AG04450 (cell line): Measurements from ENCODE around the gene GRK5. TPM values are rescaled to one million over a fixed set of nuclear protein-coding genes. Genes with fewer than 3 reads are reported as not detected.
A peak's percentile ranks its signal among the peaks of the same experiment; 100 is the strongest.

Experiments
- CTCF ChIA-PET: fragments of 300-600, 350-600 bp; formaldehyde crosslinking; extraction: SDS; loops from one replicate; lab custom pipeline; 2022; ENCODE audit warnings: antibody characterized with exemption, inconsistent platforms; lab: Charles Lee
- POLR2A ChIA-PET: fragments of 350-600 bp; formaldehyde crosslinking; extraction: SDS; loops from one replicate; lab custom pipeline; 2021; ENCODE audit warnings: antibody characterized with exemption, inconsistent platforms; lab: Yijun Ruan, JAX
- DNase-seq: peaks from one replicate; pipeline ENCODE4 v3.0.0-alpha.2; 2011; ENCODE audit warnings: low read depth, low spot score
- H3K27ac ChIP-seq: one replicate; pipeline ENCODE4 v1.5.1; 2012; ENCODE audit warnings: low read depth, low read length, control low read depth
- H3K27me3 ChIP-seq: one replicate; pipeline ENCODE4 v1.6.0; 2012; ENCODE audit warnings: low read length; ENCODE audit not compliant: control insufficient read depth, insufficient read depth
- H3K4me3 ChIP-seq: 2 replicates; pipeline ENCODE4 v1.5.1; 2011; ENCODE audit warnings: mild to moderate bottlenecking, low read depth, low read length, control low read depth
- H3K9me3 ChIP-seq: 2 replicates; pipeline ENCODE4 v1.5.1; 2012; ENCODE audit warnings: low read length; ENCODE audit not compliant: control insufficient read depth, insufficient read depth
- polyA plus RNA-seq: library from polyadenylated mRNA; depleted of rRNA; stranded (reverse); fragments of >200 nt; gene quantifications from 2 replicates; pipeline ENCODE4 v1.2.3, GENCODE V29; 2011
- TF ChIP-seq, protein P1 (sequence below): IDR thresholded peaks from 2 replicates; pipeline ENCODE4 v1.5.1; 2011; ENCODE audit warnings: low read depth, low read length, control low read depth, inconsistent platforms

The GRK5 gene
- polyA plus RNA-seq, 1 experiment: 27.6 TPM

DNA sequence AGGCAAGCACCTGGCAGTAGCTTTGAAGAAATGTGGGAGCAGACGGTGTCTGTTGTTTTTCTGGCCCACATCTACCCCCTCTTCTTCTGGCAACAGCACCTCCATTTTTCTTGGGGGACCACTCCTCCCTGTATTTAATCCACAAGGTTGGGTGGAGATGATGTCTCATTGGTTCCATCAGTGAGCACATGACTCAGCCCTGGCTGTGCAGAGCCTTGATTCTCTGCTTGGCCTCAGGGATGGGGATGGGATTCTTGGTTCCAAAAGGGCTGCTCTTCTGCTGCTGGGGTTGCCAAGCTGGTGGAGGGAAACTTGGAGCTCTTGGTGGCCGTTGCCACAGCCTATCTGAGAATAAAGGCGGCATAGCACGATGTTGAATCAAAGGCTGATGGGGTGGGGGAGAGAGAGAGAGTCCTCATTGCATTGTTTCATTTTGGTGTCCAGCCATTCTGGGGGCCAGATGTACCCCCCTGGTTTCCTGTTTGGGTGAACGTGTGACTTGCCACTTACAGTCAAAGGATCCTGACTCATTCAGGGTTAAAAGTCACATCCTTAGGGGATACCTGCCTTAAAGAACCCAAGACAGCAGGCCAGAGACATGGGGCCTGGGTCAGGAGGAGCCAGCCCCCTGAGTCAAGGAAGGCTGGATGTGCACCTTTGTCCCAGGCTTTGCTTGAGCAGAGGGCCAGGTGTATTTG, 25.9 kb downstream of the GRK5 start:
- Histone ChIP-seq H3K4me3 (no peak overlapping the region), H3K27ac (peak overlapping the region; percentile 80), H3K9me3 (no peaks in the 10 kb centered on the region), H3K27me3 (no peaks in the 10 kb centered on the region)
- no peak for DNase-seq
- CTCF ChIA-PET: interaction anchor here (1.4 to 1.6 kb wide), 2 partner anchors 24 to 183 kb away, joined by 3 to 7 read pairs; no protein-coding TSS in a partner anchor
- TF ChIP-seq, protein P1, sequence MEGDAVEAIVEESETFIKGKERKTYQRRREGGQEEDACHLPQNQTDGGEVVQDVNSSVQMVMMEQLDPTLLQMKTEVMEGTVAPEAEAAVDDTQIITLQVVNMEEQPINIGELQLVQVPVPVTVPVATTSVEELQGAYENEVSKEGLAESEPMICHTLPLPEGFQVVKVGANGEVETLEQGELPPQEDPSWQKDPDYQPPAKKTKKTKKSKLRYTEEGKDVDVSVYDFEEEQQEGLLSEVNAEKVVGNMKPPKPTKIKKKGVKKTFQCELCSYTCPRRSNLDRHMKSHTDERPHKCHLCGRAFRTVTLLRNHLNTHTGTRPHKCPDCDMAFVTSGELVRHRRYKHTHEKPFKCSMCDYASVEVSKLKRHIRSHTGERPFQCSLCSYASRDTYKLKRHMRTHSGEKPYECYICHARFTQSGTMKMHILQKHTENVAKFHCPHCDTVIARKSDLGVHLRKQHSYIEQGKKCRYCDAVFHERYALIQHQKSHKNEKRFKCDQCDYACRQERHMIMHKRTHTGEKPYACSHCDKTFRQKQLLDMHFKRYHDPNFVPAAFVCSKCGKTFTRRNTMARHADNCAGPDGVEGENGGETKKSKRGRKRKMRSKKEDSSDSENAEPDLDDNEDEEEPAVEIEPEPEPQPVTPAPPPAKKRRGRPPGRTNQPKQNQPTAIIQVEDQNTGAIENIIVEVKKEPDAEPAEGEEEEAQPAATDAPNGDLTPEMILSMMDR: no peak
- POLR2A ChIA-PET: interaction anchor here (0.9 to 1.4 kb wide), 3 partner anchors 12 to 137 kb away, joined by 3 to 11 read pairs (median 4); no protein-coding TSS in a partner anchor

DNA sequence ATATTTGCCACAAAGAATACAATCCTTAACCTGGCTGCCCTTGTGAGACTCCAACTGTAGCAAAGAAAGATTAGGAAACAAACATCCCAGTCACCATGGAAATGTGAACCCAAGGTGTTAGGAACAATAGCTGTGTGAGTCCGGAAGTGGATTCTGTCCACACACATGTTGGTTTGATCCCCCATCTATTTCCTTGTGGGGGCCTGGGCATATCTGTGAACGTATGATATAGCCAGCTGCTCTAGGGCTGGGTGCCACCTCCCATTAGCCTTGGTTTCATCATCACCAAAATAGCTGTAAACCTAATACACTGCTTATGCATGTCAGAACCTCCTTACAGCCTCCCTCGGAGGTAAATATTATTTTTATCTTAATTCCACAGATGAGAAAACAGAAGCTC, 26.4 kb downstream of the GRK5 start:
- DNase-seq: no peak
- Histone ChIP-seq H3K27me3 (no peaks in the 10 kb centered on the region), H3K9me3 (no peaks in the 10 kb centered on the region), H3K27ac (peak overlapping the region; percentile 80), H3K4me3 (no peak overlapping the region)
- CTCF ChIA-PET: interaction anchor here (0.7 to 1.4 kb wide), 2 partner anchors 24 to 182 kb away, joined by 3 read pairs; no protein-coding TSS in a partner anchor
- POLR2A ChIA-PET: interaction anchor here (0.6 to 1.4 kb wide), 5 partner anchors 13 to 233 kb away, joined by 3 to 11 read pairs (median 4); no protein-coding TSS in a partner anchor
- TF ChIP-seq, protein P1: no peak

DNA sequence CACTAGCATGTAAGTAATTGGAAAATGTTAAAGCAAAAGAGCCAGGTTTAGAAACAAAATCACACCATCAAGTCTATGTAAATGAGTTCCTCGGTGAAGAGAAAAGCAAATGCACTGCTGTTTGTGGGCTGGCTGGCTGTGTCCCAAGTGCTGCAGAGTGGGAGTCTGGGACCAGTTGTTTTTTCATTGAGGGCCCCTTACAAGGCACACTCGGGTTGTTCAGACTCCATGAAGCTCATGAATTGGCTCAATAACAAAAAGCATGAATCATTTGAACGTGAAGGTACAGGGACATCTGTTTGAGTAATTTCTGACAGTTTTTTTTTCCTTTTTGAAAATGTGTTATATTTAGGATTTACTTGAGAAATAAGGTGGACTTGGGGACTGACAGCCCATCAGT, 28.0 kb downstream of the GRK5 start:
- ChIA-PET POLR2A (interaction anchor here (0.7 kb wide), 1 partner anchor 28 kb away, joined by 3 read pairs; no protein-coding TSS in a partner anchor), CTCF (interaction anchor here (0.8 kb wide), 1 partner anchor 25 kb away, joined by 5 read pairs; no protein-coding TSS in a partner anchor)
- Histone ChIP-seq H3K4me3 (no peak overlapping the region), H3K27ac (no peak overlapping the region), H3K9me3 (no peaks in the 10 kb centered on the region), H3K27me3 (no peaks in the 10 kb centered on the region)
- TF ChIP-seq, protein P1: no peak
- no peak for DNase-seq

DNA sequence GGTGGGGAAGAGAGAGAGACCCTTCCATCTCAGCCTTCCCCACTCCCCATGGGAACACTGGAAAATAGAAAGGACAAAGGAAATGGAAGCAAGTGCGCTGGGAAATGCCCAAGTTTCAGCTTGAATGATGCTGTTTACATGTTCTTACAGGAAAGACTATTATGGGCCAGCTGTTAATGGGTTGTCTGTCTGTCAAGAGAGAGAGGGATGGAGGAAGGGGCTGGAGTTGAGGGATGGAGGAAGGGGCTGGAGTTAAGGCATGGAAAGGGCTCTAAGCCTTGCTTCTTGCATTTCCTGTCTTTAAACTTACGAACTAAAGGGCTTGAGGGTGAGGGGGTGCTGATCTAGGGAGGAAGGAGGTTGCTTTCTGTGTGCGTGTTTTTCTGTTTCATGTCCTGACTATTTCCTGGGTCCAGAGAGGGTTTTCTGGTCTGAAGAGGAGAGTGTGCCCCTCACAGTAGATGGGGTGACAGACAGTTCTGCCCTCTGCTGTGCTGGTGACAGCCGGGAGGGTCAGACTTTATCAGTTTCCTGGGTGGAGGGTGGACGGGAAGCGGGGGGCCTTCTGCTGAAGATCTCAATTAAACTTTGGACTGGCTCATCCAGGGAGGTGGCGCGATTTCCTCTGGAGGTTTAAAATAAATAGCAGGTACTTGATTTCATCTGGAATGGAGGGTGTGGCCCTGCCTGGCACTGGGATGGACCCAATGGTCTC, 30.5 kb downstream of the GRK5 start:
- CTCF ChIA-PET: no interaction called here
- no peak for DNase-seq
- POLR2A ChIA-PET: no interaction called here

More for the DNA sequence above, 30.5 kb downstream of the GRK5 start:
- no peaks in the 10 kb centered on the region for H3K9me3 ChIP-seq
- TF ChIP-seq, protein P1: no peak
- no peaks in the 10 kb centered on the region for H3K27me3 ChIP-seq
- peak overlapping the region; percentile 24 for H3K27ac ChIP-seq
- no peak overlapping the region for H3K4me3 ChIP-seq
